ENCODE results near the gene KDM2B.

The KDM2B gene

GRCh38 chr12:121451961-121452339 is 128.9 kb downstream of the KDM2B start:
- no peak for TF ChIP-seq CTCF (IDR thresholded peaks at IDR 0.05; ENCODE audit: low read depth, low read length, missing control alignments)
- no peak for DNase-seq (ENCODE audit: low read depth)
- no peak overlapping the region for H3K4me3 ChIP-seq (ENCODE audit: low read depth, low read length)

- DNase-seq (ENCODE audit: low read depth): no peak
- H3K4me3 ChIP-seq (ENCODE audit: low read depth, low read length): no peak overlapping the region
- TF ChIP-seq CTCF (IDR thresholded peaks at IDR 0.05; ENCODE audit: low read depth, low read length, missing control alignments): no peak
Measured at GRCh38 chr12:121448771-121449315, 132.0 kb downstream of the KDM2B start.

- H3K4me3 ChIP-seq (ENCODE audit: low read depth, low read length): no peak overlapping the region
- DNase-seq (ENCODE audit: low read depth): no peak
- TF ChIP-seq CTCF (IDR thresholded peaks at IDR 0.05; ENCODE audit: low read depth, low read length, missing control alignments): no peak
Measured at GRCh38 chr12:121446750-121447149, 134.1 kb downstream of the KDM2B start.

GRCh38 chr12:121444842-121445202 is 136.0 kb downstream of the KDM2B start:
- no peak for DNase-seq (ENCODE audit: low read depth)
- no peak overlapping the region for H3K4me3 ChIP-seq (ENCODE audit: low read depth, low read length)
- TF ChIP-seq CTCF (IDR thresholded peaks at IDR 0.05; ENCODE audit: low read depth, low read length, missing control alignments): no peak

GRCh38 chr12:121443911-121444841 is 136.6 kb downstream of the KDM2B start:
- no peak for TF ChIP-seq CTCF (IDR thresholded peaks at IDR 0.05; ENCODE audit: low read depth, low read length, missing control alignments)
- H3K4me3 ChIP-seq (ENCODE audit: low read depth, low read length): no peak overlapping the region
- DNase-seq (ENCODE audit: low read depth): no peak

- no peak overlapping the region for H3K4me3 ChIP-seq (ENCODE audit: low read depth, low read length)
- no peak for DNase-seq (ENCODE audit: low read depth)
- TF ChIP-seq CTCF (IDR thresholded peaks at IDR 0.05; ENCODE audit: low read depth, low read length, missing control alignments): peak; percentile 91
Measured at GRCh38 chr12:121443193-121443870, 137.5 kb downstream of the KDM2B start.

All from GM12864 (cell line).